Trophoblast cell (in vitro differentiated cells and primary cell): ENCODE measurements around the gene VWF.
"Not testable (repeated sequence)": the region's sequence is repeated elsewhere in the genome, so short reads cannot be mapped to it uniquely, and the experiment has no call there.

Experiments
- DNase-seq, 2 donors: peaks; one replicate each; pipeline ENCODE4 v3.0.0-alpha.2; 2016
- H2AFZ ChIP-seq: 2 replicates; pipeline ENCODE4 v1.6.1; 2013; ENCODE audit warnings: low read length, moderate library complexity, mild to moderate bottlenecking; ENCODE audit not compliant: insufficient read depth, poor library complexity
- H2AK5ac ChIP-seq: 2 replicates; pipeline ENCODE4 v1.6.1; 2013; ENCODE audit warnings: mild to moderate bottlenecking, low read length
- H2BK120ac ChIP-seq: 2 replicates; pipeline ENCODE4 v1.6.1; 2013; ENCODE audit warnings: low read length, mild to moderate bottlenecking, moderate library complexity; ENCODE audit not compliant: insufficient read depth, poor library complexity
- H2BK12ac ChIP-seq: 2 replicates; pipeline ENCODE4 v1.6.1; 2013; ENCODE audit warnings: mild to moderate bottlenecking, low read length, moderate library complexity
- H2BK5ac ChIP-seq: 2 replicates; pipeline ENCODE4 v1.6.1; 2013; ENCODE audit warnings: low read length, low read depth, moderate library complexity, mild to moderate bottlenecking; ENCODE audit not compliant: poor library complexity
- H3K14ac ChIP-seq: 2 replicates; pipeline ENCODE4 v1.6.1; 2013; ENCODE audit warnings: mild to moderate bottlenecking, low read length
- H3K18ac ChIP-seq: 2 replicates; pipeline ENCODE4 v1.6.1; 2013; ENCODE audit warnings: mild to moderate bottlenecking, low read length
- H3K23ac ChIP-seq: 2 replicates; pipeline ENCODE4 v1.6.1; 2013; ENCODE audit warnings: low read length
- H3K27ac ChIP-seq: 2 replicates; pipeline ENCODE4 v1.5.1; 2013; ENCODE audit warnings: low read depth, mild to moderate bottlenecking, inconsistent platforms, low read length, moderate library complexity
- H3K27me3 ChIP-seq: 2 replicates; pipeline ENCODE4 v1.6.1; 2013; ENCODE audit warnings: inconsistent platforms, mild to moderate bottlenecking, low read length, moderate library complexity; ENCODE audit not compliant: insufficient read depth
- H3K36me3 ChIP-seq, 2 experiments: 1 replicate in 1 of 2; 2 replicates in 1 of 2; pipeline ENCODE4 v1.6.1; 2013; ENCODE audit warnings: low read length in 2 of 2, mild to moderate bottlenecking in 2 of 2, moderate library complexity in 1 of 2; ENCODE audit not compliant: insufficient read depth in 2 of 2, control insufficient read depth in 1 of 2
- H3K4ac ChIP-seq: 2 replicates; pipeline ENCODE4 v1.6.1; 2013; ENCODE audit warnings: low read depth, mild to moderate bottlenecking, low read length, moderate library complexity
- H3K4me1 ChIP-seq, 2 experiments: 1 replicate in 1 of 2; 2 replicates in 1 of 2; pipeline ENCODE4 v1.6.1; 2013; ENCODE audit warnings: low read length in 2 of 2, mild to moderate bottlenecking in 2 of 2, moderate library complexity in 1 of 2; ENCODE audit not compliant: insufficient read depth in 2 of 2, control insufficient read depth in 1 of 2
- H3K4me2 ChIP-seq: 2 replicates; pipeline ENCODE4 v1.6.1; 2013; ENCODE audit warnings: inconsistent platforms, mild to moderate bottlenecking, low read length, moderate library complexity
- H3K4me3 ChIP-seq: 2 replicates; pipeline ENCODE4 v1.5.1; 2013; ENCODE audit warnings: mild to moderate bottlenecking, low read depth, low read length, inconsistent platforms
- H3K79me1 ChIP-seq: one replicate; pipeline ENCODE4 v1.6.1; 2013; ENCODE audit warnings: low read length
- H3K79me2 ChIP-seq: 2 replicates; pipeline ENCODE4 v1.6.1; 2013; ENCODE audit warnings: low read length, mild to moderate bottlenecking; ENCODE audit not compliant: control insufficient read depth, insufficient read depth, poor library complexity
- H3K9ac ChIP-seq: 2 replicates; pipeline ENCODE4 v1.6.1; 2013; ENCODE audit warnings: mild to moderate bottlenecking, low read length
- H3K9me3 ChIP-seq: 2 replicates; pipeline ENCODE4 v1.6.1; 2013; ENCODE audit warnings: low read depth, mild to moderate bottlenecking, control low read depth, inconsistent platforms, low read length; ENCODE audit not compliant: insufficient read depth
- H4K12ac ChIP-seq: 2 replicates; pipeline ENCODE4 v1.6.1; 2013; ENCODE audit warnings: low read depth, mild to moderate bottlenecking, low read length, moderate library complexity
- H4K8ac ChIP-seq: 2 replicates; pipeline ENCODE4 v1.6.1; 2013; ENCODE audit warnings: low read depth, mild to moderate bottlenecking, low read length, moderate library complexity
- H4K91ac ChIP-seq: one replicate; pipeline ENCODE4 v1.6.1; 2013; ENCODE audit warnings: low read depth, mild to moderate bottlenecking, low read length, moderate library complexity
- WGBS: extraction: QIAGEN DNeasy Blood & Tissue Kit; methylation state at CpG from one replicate; pipeline ENCODE4 v1.1.7; 2013; ENCODE audit warnings: missing lambda C conversion rate; ENCODE audit not compliant: insufficient read length, insufficient coverage; ENCODE audit errors: extremely low coverage; 5-methylcytosine and 5-hydroxymethylcytosine counted together

The VWF gene

DNA sequence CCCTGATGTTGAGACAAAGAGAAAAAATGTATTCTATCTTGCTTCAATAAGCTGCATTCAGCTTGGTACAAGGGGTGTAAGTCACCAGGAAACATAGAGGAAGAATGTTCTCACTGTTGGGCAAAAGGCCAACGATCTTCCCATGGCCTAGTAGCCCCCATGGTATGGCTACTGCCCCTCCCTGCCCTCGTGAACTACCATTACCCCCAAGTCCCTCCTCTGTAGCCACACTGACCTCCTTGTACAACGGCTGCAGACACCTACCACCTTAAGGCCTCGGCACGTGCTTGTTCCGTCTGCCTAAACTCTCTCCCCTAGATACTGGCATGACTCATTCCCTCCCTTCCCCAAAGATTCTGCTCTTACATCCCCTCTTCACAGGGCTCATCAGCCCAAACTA, 97.5 kb downstream of the VWF start:
- Histone ChIP-seq H4K12ac (no peak overlapping the region), H2BK5ac (no peak overlapping the region), H3K79me2 (no peaks in the 10 kb centered on the region), H3K9ac (peak overlapping the region; percentile 65), H3K36me3 (no peaks in the 10 kb centered on the region), H3K27ac (no peak overlapping the region), H4K91ac (no peak overlapping the region), H2AFZ (no peak overlapping the region), H3K14ac (no peak overlapping the region), H3K9me3 (peaks cover 4% of the 10 kb centered on the region), H3K79me1 (no peaks in the 10 kb centered on the region), H2AK5ac (no peak overlapping the region), H3K4ac (no peak overlapping the region), H3K23ac (no peak overlapping the region), H2BK12ac (no peak overlapping the region), H4K8ac (no peak overlapping the region), H3K18ac (no peak overlapping the region), H2BK120ac (no peak overlapping the region), H3K27me3 (no peaks in the 10 kb centered on the region), H3K4me1 (peaks cover 3 to 11% of the 10 kb centered on the region in 2 experiments), H3K4me3 (no peak overlapping the region), H3K4me2 (no peak overlapping the region)
- DNase-seq, result no peak
- no CpG with 5 or more reads among the region's 6 CpGs for WGBS

- not testable (repeated sequence) for H2AK5ac ChIP-seq, H3K79me1 ChIP-seq, H3K4me2 ChIP-seq, H2BK120ac ChIP-seq, H3K14ac ChIP-seq, H3K18ac ChIP-seq, H4K8ac ChIP-seq, H3K4ac ChIP-seq, H4K91ac ChIP-seq, H3K23ac ChIP-seq, H3K79me2 ChIP-seq, H3K36me3 ChIP-seq, H2AFZ ChIP-seq, H2BK5ac ChIP-seq, H3K27me3 ChIP-seq, H3K27ac ChIP-seq, H4K12ac ChIP-seq, H3K4me3 ChIP-seq, H3K9me3 ChIP-seq, H3K9ac ChIP-seq, DNase-seq, H2BK12ac ChIP-seq
- H3K4me1 ChIP-seq, result peaks cover 5 to 18% of the 10 kb centered on the region in 2 experiments
- WGBS, result no CpG with 5 or more reads among the region's 9 CpGs
Measured at GRCh38 chr12:6025703-6026298, 98.7 kb downstream of the VWF start.

GRCh38 chr12:6024066-6024465, 100.4 kb downstream of the VWF start:
- not testable (repeated sequence) for H4K91ac ChIP-seq, H3K23ac ChIP-seq, H3K9me3 ChIP-seq, H3K36me3 ChIP-seq, H3K27ac ChIP-seq, H2BK12ac ChIP-seq, H3K14ac ChIP-seq, H3K9ac ChIP-seq, H2AK5ac ChIP-seq, H2BK5ac ChIP-seq, H3K79me2 ChIP-seq, H3K18ac ChIP-seq, H3K4me3 ChIP-seq, H4K8ac ChIP-seq, H2AFZ ChIP-seq, H3K27me3 ChIP-seq, H3K79me1 ChIP-seq, H2BK120ac ChIP-seq, H3K4me2 ChIP-seq, H3K4ac ChIP-seq, H4K12ac ChIP-seq
- no CpG with 5 or more reads among the region's 2 CpGs for WGBS
- peak; percentile 90 to 94 for DNase-seq
- peaks cover 5 to 20% of the 10 kb centered on the region in 2 experiments for H3K4me1 ChIP-seq

DNA sequence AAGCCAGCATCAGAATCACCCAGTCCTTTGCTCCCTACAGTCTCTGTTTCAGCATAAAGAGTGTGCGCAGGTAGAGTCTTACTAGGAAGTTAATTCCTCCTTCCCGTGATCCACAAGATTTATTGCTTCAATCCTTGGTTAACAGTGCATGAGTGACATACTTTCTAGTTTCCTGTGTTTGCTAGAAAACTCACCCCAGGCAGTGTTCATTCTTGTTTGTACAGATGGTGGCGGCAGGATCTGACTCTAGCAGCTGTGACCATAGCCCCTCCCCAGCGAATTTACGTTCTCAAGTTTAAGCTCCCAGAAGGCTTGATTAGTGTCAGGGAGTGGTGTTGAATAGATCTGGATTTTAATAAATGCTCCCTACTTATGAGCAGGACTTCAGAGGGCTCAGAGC, 103.5 kb downstream of the VWF start:
- no peaks in the 10 kb centered on the region for H3K79me1 ChIP-seq
- no peak overlapping the region for H2AFZ ChIP-seq
- no peak overlapping the region for H3K4ac ChIP-seq
- no peak overlapping the region for H4K8ac ChIP-seq
- H2BK120ac ChIP-seq, result no peak overlapping the region
- peak; percentile 22 to 50 for DNase-seq
- no peak overlapping the region for H2BK5ac ChIP-seq
- H3K79me2 ChIP-seq, result no peaks in the 10 kb centered on the region
- peaks cover 5 to 20% of the 10 kb centered on the region in 2 experiments for H3K4me1 ChIP-seq
- no peak overlapping the region for H3K18ac ChIP-seq
- no peak overlapping the region for H4K91ac ChIP-seq
- no peak overlapping the region for H4K12ac ChIP-seq
- no CpG with 5 or more reads among the region's 5 CpGs for WGBS
- no peak overlapping the region for H3K9ac ChIP-seq
- no peak overlapping the region for H3K14ac ChIP-seq
- no peak overlapping the region for H3K4me2 ChIP-seq
- no peak overlapping the region for H2AK5ac ChIP-seq
- H3K4me3 ChIP-seq, result no peak overlapping the region
- no peaks in the 10 kb centered on the region for H3K9me3 ChIP-seq
- H3K27ac ChIP-seq, result no peak overlapping the region
- no peaks in the 10 kb centered on the region for H3K27me3 ChIP-seq
- peaks cover 0 to 2% of the 10 kb centered on the region in 2 experiments for H3K36me3 ChIP-seq
- H3K23ac ChIP-seq, result no peak overlapping the region
- H2BK12ac ChIP-seq, result no peak overlapping the region
